Measurements from ENCODE around the gene MSH5. TPM values are rescaled to one million over a fixed set of nuclear protein-coding genes. Genes with fewer than 3 reads are reported as not detected.

MSH5 gene
- total RNA-seq, 3 donors from 2014 or later (not counting 1 experiment from before 2014, with no cell fraction given), result 28.2 to 44.6 (median 43.7) TPM

DNA sequence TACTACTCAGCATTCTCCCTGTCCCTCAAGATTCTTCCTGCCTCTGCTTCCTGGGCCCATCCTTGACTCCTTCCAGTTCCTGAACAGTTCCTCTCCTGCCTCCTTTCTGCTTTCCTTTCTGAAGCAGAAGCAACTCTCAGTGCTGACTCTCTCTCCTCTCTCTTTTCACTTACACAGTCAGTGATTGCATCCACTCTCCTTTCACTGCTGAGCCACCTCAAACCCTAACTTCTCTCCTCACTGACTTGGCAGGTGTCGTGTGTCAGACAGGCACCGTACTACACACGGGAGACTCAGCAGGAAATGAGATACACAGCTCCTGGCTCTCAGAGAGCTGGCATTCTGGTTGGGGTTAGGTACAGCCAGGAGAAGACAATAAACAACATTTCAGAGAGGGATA is 42.2 kb upstream of the MSH5 start:
- Histone ChIP-seq H3K4me3 (ENCODE audit: low read length) (no peak overlapping the region), H3K9me3 (ENCODE audit: control insufficient read depth, insufficient read depth, low read length) (no peaks in the 10 kb centered on the region), H3K27ac (ENCODE audit: low read length) (no peak overlapping the region), H3K36me3 (ENCODE audit: control insufficient read depth, insufficient read depth, low read length) (peaks cover 51% of the 10 kb centered on the region), H3K27me3 (ENCODE audit: control insufficient read depth, insufficient read depth, low read length) (no peaks in the 10 kb centered on the region), H3K4me1 (ENCODE audit: control insufficient read depth, insufficient read depth, low read length) (peaks cover 19% of the 10 kb centered on the region)
- Mint-ChIP-seq H3K4me3 (no peak overlapping the region), H3K27ac (peak overlapping the region; percentile 6 to 34), H3K27me3 (ENCODE audit: low read depth in 2 of 2) (no peaks in the 10 kb centered on the region), H3K4me1 (peaks cover 15 to 30% of the 10 kb centered on the region in 2 donors), H3K9me3 (no peaks in the 10 kb centered on the region), H3K36me3 (no peaks in the 10 kb centered on the region)
- no peak for TF ChIP-seq CTCF (IDR thresholded peaks at IDR 0.05)
- intact Hi-C loops (cut with micrococcal nuclease), result no loop called here
- DNase-seq (no peak), ATAC-seq (no peak)
- 69% methylated on average over 3 of the region's 3 CpGs for WGBS (ENCODE audit: insufficient coverage)

GRCh38 chr6:31700740-31701401 is 38.9 kb upstream of the MSH5 start:
- Histone ChIP-seq H3K27ac (ENCODE audit: low read length) (no peak overlapping the region), H3K27me3 (ENCODE audit: control insufficient read depth, insufficient read depth, low read length) (no peaks in the 10 kb centered on the region), H3K9me3 (ENCODE audit: control insufficient read depth, insufficient read depth, low read length) (no peaks in the 10 kb centered on the region), H3K36me3 (ENCODE audit: control insufficient read depth, insufficient read depth, low read length) (peaks cover 27% of the 10 kb centered on the region), H3K4me1 (ENCODE audit: control insufficient read depth, insufficient read depth, low read length) (peaks cover 28% of the 10 kb centered on the region), H3K4me3 (ENCODE audit: low read length) (no peak overlapping the region)
- ATAC-seq (no peak), DNase-seq (no peak)
- Mint-ChIP-seq H3K36me3 (no peaks in the 10 kb centered on the region), H3K4me3 (peak overlapping the region; percentile 99), H3K27me3 (ENCODE audit: low read depth in 2 of 2) (no peaks in the 10 kb centered on the region), H3K27ac (peak overlapping the region; percentile 96 to 98), H3K4me1 (peaks cover 24 to 37% of the 10 kb centered on the region in 2 donors), H3K9me3 (no peaks in the 10 kb centered on the region)
- intact Hi-C loops (cut with micrococcal nuclease), result loop anchor here (5.0 kb wide), 1 partner anchor 49 kb away; the partner anchor contains the start of gene BAG6
- 86% methylated on average over 3 of the region's 5 CpGs for WGBS (ENCODE audit: insufficient coverage)
- no peak for TF ChIP-seq CTCF (IDR thresholded peaks at IDR 0.05)

DNA sequence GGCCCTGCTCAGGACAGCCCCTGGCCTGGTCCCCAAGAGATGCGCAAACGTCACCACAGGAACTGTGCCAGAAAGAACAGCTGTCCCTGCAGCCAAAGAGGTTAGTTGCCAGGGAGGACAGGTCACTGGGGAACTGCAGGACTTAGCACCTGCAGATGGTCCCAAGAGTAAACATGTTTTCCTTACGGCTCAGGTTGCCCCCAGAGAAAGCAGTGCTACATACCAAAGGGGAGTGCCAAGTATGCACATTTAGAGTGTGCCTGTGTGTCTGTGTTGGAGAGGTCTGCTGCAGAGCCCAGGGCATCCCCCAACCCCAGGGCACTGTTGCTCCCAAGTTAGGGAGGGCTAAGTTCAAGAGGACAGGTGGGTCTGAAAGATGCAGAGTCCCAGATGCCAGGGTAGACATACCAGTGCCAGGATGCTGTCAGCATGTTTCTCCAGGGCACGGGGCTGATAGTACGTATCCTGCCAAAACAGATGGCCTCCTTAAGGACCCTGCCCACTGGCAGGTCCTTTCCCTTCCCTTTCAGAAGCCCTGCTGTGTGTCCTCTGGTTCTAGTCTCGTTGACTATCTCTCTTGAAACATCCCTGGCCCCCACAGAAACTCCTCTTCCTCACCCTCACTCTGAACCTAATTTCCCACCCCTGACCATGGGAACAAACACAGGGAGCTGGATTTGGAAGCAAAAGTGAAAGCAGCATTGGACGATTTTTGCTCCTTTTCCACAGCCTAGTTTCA is 38.0 kb upstream of the MSH5 start:
- ATAC-seq (no peak), DNase-seq (no peak)
- peak overlapping the region; percentile 80 for H3K4me3 ChIP-seq (ENCODE audit: low read length)
- H3K9me3 ChIP-seq (ENCODE audit: control insufficient read depth, insufficient read depth, low read length), result no peaks in the 10 kb centered on the region
- intact Hi-C loops (cut with micrococcal nuclease), result loop anchor here (2.0 to 5.0 kb wide), 2 partner anchors 37 to 50 kb away; partner anchors contain the start of genes BAG6 and GPANK1
- no peaks in the 10 kb centered on the region for H3K27me3 Mint-ChIP-seq (ENCODE audit: low read depth in 2 of 2)
- no peaks in the 10 kb centered on the region for H3K9me3 Mint-ChIP-seq
- H3K4me3 Mint-ChIP-seq, result peak overlapping the region; percentile 99
- H3K36me3 ChIP-seq (ENCODE audit: control insufficient read depth, insufficient read depth, low read length), result peaks cover 24% of the 10 kb centered on the region
- TF ChIP-seq CTCF (IDR thresholded peaks at IDR 0.05), result no peak
- 47% methylated on average over 7 of the region's 7 CpGs for WGBS (ENCODE audit: insufficient coverage)
- peak overlapping the region; percentile 96 to 98 for H3K27ac Mint-ChIP-seq
- peak overlapping the region; percentile 98 for H3K27ac ChIP-seq (ENCODE audit: low read length)
- peaks cover 24 to 37% of the 10 kb centered on the region in 2 donors for H3K4me1 Mint-ChIP-seq
- no peaks in the 10 kb centered on the region for H3K36me3 Mint-ChIP-seq
- H3K4me1 ChIP-seq (ENCODE audit: control insufficient read depth, insufficient read depth, low read length), result peaks cover 28% of the 10 kb centered on the region
- H3K27me3 ChIP-seq (ENCODE audit: control insufficient read depth, insufficient read depth, low read length), result no peaks in the 10 kb centered on the region
